GM12874 (cell line): ENCODE measurements around the gene SEPTIN10.

Experiments used
- TF ChIP-seq, protein P1 (sequence below): IDR thresholded peaks from 2 replicates; pipeline ENCODE4 v1.5.1; 2011; ENCODE audit warnings: low read depth, mild to moderate bottlenecking, control low read depth, low read length, moderate library complexity; ENCODE audit not compliant: insufficient read depth

Gene SEPTIN10

DNA sequence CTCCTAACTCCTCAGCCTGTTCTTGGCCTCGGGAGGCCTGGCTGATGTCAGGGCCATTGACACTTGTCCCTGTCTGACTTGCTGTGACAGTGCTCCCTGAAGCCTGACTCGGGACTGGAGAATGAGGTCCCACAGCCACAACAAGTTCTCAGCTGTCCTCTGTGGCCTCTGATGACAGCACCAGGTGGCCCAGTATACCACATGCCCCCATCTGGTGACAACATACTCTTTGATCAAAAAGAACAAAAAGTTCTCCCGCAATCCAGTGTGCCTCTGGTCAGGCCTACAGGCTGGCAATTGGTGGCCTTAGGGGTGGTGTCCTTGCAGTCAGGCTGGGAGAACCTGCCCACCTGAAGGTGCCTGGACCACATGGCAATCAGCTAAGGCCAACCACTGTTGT is 102.6 kb downstream of the SEPTIN10 start:
- TF ChIP-seq, protein P1, sequence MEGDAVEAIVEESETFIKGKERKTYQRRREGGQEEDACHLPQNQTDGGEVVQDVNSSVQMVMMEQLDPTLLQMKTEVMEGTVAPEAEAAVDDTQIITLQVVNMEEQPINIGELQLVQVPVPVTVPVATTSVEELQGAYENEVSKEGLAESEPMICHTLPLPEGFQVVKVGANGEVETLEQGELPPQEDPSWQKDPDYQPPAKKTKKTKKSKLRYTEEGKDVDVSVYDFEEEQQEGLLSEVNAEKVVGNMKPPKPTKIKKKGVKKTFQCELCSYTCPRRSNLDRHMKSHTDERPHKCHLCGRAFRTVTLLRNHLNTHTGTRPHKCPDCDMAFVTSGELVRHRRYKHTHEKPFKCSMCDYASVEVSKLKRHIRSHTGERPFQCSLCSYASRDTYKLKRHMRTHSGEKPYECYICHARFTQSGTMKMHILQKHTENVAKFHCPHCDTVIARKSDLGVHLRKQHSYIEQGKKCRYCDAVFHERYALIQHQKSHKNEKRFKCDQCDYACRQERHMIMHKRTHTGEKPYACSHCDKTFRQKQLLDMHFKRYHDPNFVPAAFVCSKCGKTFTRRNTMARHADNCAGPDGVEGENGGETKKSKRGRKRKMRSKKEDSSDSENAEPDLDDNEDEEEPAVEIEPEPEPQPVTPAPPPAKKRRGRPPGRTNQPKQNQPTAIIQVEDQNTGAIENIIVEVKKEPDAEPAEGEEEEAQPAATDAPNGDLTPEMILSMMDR, result no peak

DNA sequence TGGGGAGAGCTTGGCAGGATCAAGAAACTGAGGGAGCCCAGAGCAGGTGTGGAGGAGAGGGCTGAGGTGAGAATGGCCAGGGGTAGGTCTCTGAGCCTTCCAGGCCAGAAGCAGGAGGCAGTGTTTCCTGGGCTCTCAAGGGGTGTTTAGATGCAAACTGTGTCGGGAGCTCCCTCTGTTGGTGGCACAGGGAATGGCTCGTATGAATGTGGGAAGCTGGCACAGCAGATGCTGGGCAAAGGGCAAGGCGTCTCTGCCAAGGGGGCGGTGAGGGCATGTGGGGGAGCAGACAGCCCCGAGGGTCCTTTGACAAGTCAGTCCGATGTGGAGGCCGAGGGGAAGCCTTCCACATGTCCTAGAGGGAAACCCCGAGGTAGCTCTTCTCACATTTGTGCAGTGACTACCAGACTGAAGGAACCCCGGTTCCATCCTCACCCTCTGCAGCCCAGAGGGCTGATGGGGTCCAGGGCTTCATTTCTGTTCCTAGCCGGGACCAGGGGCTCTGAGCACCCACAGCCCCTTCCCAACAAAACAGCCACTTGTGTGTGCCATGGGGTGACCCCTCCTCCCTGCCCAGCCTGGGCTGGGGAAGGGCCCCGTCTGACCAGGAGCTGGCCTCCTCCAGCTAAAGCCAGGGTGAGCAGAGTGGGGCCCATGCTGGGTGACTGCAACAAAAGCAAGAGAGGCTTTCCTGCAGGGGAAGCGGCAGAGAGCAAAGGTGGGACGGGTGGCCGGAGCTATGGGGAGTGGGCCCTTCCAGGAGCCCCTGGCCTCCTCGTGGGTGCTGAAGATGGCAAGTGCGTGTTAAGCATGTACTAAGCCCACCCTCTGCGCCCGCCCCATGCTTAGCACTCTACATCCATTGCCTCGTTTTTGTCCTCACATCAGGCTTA is 103.4 kb downstream of the SEPTIN10 start:
- TF ChIP-seq, protein P1, result peak; percentile 94

DNA sequence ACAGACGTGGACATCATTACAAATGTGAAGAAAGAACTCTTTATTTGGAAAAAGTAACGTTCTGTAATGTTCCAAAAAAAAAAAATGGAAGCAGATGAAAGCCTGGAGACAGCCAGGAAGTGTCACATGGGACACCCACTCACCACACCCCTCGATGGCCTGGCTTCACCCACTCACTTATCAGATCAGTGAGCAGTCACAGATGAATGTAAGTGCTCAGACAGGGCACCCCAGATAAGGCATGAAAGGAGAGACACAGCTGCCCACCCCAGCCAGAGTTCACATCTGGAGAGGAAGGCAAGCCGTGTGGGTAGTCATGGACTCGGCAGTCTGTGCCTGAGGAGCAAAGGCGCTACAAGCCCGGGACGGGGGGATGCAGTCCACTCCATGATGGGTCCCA is 105.2 kb downstream of the SEPTIN10 start:
- TF ChIP-seq, protein P1, result no peak

DNA sequence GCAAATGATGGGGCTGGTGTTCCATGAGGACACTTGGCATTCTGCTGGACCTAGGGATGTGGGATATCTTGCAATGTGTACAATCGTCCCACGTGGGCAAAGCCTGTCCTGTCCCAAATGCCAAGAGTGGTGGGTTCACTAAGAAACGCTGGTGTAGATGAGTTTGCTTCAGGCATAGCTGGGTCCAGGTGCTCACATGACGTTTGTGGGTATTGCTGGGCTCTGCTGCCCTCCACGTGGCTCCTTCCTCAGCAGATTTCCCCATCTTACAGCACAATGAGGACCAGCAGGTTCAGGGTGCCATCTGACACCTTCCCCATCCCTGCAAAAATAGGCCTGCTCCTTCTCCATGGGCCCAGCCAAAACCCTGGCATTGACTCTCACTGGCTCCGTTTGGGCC is 105.9 kb downstream of the SEPTIN10 start:
- TF ChIP-seq, protein P1, result no peak

DNA sequence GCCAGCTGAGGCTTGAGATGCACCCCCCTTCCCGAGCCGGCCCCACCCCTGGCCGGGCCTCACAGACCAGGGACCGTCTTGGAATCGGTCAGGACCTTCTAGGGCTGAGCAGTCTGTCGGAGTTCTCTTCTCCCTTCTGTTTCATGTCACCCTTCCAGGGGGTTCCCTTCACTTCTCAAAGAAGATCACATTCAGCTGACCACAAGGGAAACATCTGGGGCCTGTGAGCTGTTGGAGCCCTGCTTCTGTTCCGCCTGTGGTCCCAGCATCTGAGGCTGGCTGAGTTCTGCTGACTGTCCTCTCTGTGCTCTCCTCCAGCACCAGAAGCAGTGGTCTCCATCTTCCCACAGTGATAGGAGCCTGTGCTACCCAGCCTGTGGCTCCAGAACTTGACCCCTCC is 106.5 kb downstream of the SEPTIN10 start:
- TF ChIP-seq, protein P1, result no peak

DNA sequence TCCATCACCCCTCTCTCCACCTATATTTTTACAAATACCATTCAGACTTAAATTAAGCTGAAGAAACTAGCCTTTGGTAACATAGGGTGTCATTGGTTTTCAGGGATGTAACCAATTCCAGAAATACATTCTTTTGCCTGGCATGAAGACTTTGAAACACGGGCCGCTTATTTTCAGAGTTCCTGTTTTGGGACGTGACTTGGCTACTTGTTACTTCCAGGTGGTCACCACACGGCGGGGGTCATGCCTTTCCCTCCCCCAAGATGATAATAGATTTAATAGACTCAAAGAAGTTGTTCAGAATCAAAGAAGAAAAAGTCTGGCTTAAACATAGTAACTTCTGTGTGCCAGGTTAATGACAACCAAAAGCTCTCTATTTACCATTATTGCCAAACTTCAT is 110.6 kb downstream of the SEPTIN10 start:
- TF ChIP-seq, protein P1, result no peak

DNA sequence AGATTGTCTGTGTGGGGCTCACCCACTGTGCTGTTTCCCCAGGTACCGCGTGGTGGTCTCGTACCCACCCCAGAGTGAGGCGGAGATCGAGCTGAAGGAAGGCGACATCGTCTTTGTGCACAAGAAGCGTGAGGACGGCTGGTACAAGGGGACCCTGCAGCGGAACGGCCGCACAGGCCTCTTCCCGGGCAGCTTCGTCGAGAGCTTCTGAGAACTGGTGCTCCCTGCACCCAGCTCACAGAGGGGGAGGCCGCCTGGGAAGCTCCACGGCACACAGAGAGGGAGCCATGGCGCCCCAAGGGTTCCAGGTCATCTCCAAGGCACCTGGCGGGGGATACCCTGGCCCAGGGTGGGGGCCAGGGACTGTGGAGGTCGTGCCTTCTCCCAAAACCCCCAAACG is 112.3 kb downstream of the SEPTIN10 start:
- TF ChIP-seq, protein P1, result no peak
